GM18868 (cell line): ENCODE results near the gene WEE2.
"Not testable (repeated sequence)": the region's sequence is repeated elsewhere in the genome, so short reads cannot be mapped to it uniquely, and the experiment has no call there.

Experiments
- ATAC-seq: cut with Tn5 transposase; IDR thresholded peaks from one replicate; pipeline ENCODE4 v1.9.1; 2021; ENCODE audit warnings: mild to moderate bottlenecking, moderate library complexity; ENCODE audit not compliant: unreplicated experiment

WEE2 gene

DNA sequence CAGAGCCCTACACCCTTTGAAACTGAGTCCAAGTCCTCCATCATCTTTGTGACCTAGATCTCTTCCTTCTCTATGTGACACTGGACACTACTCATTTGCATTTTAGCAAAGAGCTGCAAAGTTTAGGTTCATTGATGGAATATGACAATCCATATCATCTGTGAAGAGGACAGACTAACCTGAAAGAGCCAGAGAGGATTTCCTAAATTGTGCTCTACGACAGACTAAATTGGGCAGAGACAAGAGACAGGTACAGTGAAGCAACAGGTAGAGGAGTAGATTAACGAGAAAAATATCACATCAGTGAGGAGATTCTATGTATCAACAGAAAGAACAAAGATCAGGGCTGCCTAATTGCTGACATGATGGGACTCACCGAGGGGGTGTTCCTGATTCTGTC, 55.6 kb downstream of the WEE2 start, which contains the start of gene TAS2R3:
TSS of gene TAS2R3 (plus strand) at position 301 of the 400 bp plus-strand sequence. CDS start at position 363, 62 bp downstream.
- no peak for ATAC-seq

DNA sequence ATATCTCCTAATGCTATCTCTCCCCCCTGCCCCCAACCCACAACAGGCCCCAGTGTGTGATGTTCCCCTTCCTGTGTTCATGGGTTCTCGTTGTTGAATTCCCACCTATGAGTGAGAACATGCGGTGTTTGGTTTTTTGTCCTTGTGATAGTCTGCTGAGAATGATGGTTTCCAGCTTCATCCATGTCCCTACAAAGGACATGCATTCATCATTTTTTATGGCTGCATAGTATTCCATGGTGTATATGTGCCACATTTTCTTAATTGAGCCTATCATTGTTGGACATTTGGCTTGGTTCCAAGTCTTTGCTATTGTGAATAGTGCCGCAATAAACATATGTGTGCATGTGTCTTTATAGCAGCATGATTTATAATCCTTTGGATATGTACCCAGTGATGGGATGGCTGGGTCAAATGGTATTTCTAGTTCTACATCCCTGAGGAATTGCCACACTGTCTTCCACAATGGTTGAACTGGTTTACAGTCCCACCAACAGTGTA, 62.0 kb downstream of the WEE2 start:
- not testable (repeated sequence) for ATAC-seq

DNA sequence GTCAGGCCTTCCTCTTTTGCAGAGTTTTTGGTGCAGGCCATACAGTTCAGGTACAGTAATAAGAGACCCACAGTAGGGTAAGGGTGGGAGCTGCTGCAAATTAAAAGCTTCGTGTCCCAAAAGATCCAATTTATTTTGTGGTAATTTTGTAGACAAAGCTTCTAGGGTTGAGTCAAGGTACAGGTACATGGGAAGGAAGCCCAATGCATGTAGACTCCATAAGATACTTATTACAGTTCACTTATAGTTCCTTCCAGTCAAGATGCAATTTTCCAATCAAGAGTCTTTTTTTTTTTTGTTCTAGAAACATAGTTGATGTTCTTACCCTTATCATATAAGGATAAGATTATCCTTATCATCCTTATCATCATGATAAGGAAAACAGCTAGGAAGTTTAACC, 68.2 kb downstream of the WEE2 start, which contains the start of gene TAS2R4:
TSS of gene TAS2R4 (plus strand) at position 301 of the 400 bp plus-strand sequence. CDS start 1,815 bp downstream, outside the sequence.
- no peak for ATAC-seq
